ENCODE results near the gene R3HCC1L. TPM values are rescaled to one million over a fixed set of nuclear protein-coding genes. Genes with fewer than 3 reads are reported as not detected.

R3HCC1L gene
- total RNA-seq, 4 donors from 2014 or later, result 15.9 to 20.3 (median 18.6) TPM

- intact Hi-C loops (cut with DNase I), result no loop called here
- Histone ChIP-seq H3K27me3 (no peaks in the 10 kb centered on the region), H3K9me3 (no peaks in the 10 kb centered on the region), H3K27ac (no peak overlapping the region), H3K4me3 (replicated peaks in 1 of 3) (no peak overlapping the region), H3K4me1 (no peaks in the 10 kb centered on the region), H3K36me3 (no peaks in the 10 kb centered on the region)
- no peak for DNase-seq
- TF ChIP-seq CTCF (IDR thresholded peaks at IDR 0.05), result no peak
- no peak for TF ChIP-seq POLR2A (IDR thresholded peaks at IDR 0.05)
- 63 to 66% methylated on average over 6 of the region's 6 CpGs for WGBS, 2 donors
Measured at GRCh38 chr10:98098247-98098646, 36.2 kb upstream of the R3HCC1L start.

GRCh38 chr10:98100476-98100875 is 34.0 kb upstream of the R3HCC1L start:
- Histone ChIP-seq H3K36me3 (no peaks in the 10 kb centered on the region), H3K27ac (no peak overlapping the region), H3K4me1 (no peaks in the 10 kb centered on the region), H3K4me3 (replicated peaks in 1 of 3) (no peak overlapping the region), H3K9me3 (no peaks in the 10 kb centered on the region), H3K27me3 (no peaks in the 10 kb centered on the region)
- TF ChIP-seq POLR2A (IDR thresholded peaks at IDR 0.05) (no peak), CTCF (IDR thresholded peaks at IDR 0.05) (no peak)
- 49 to 54% methylated on average over 3 of the region's 3 CpGs for WGBS, 2 donors
- intact Hi-C loops (cut with DNase I), result no loop called here
- no peak for DNase-seq

GRCh38 chr10:98101366-98101765 is 33.1 kb upstream of the R3HCC1L start:
- H3K36me3 ChIP-seq, result no peaks in the 10 kb centered on the region
- no peak overlapping the region for H3K27ac ChIP-seq
- DNase-seq, result no peak
- TF ChIP-seq CTCF (IDR thresholded peaks at IDR 0.05) (no peak), POLR2A (IDR thresholded peaks at IDR 0.05) (no peak)
- 79 to 87% methylated on average over 2 of the region's 2 CpGs for WGBS, 2 donors
- intact Hi-C loops (cut with DNase I), result no loop called here
- H3K9me3 ChIP-seq, result no peaks in the 10 kb centered on the region
- H3K4me3 ChIP-seq (replicated peaks in 1 of 3), result no peak overlapping the region
- H3K4me1 ChIP-seq, result no peaks in the 10 kb centered on the region
- no peaks in the 10 kb centered on the region for H3K27me3 ChIP-seq

- H3K36me3 ChIP-seq, result no peaks in the 10 kb centered on the region
- 70 to 77% methylated on average over 3 of the region's 3 CpGs for WGBS, 2 donors
- no peak for TF ChIP-seq CTCF (IDR thresholded peaks at IDR 0.05)
- no peak for TF ChIP-seq POLR2A (IDR thresholded peaks at IDR 0.05)
- no peak overlapping the region for H3K27ac ChIP-seq
- intact Hi-C loops (cut with DNase I), result no loop called here
- H3K27me3 ChIP-seq, result no peaks in the 10 kb centered on the region
- no peaks in the 10 kb centered on the region for H3K4me1 ChIP-seq
- H3K4me3 ChIP-seq (replicated peaks in 1 of 3), result no peak overlapping the region
- H3K9me3 ChIP-seq, result no peaks in the 10 kb centered on the region
- no peak for DNase-seq
Measured at GRCh38 chr10:98104125-98104524, 30.3 kb upstream of the R3HCC1L start.

- H3K4me1 ChIP-seq, result no peaks in the 10 kb centered on the region
- no peaks in the 10 kb centered on the region for H3K27me3 ChIP-seq
- no peak overlapping the region for H3K27ac ChIP-seq
- H3K36me3 ChIP-seq, result no peaks in the 10 kb centered on the region
- 80 to 88% methylated on average over 1 of the region's 1 CpG for WGBS, 2 donors
- intact Hi-C loops (cut with DNase I), result no loop called here
- DNase-seq, result no peak
- H3K9me3 ChIP-seq, result no peaks in the 10 kb centered on the region
- TF ChIP-seq POLR2A (IDR thresholded peaks at IDR 0.05) (no peak), CTCF (IDR thresholded peaks at IDR 0.05) (no peak)
- no peak overlapping the region for H3K4me3 ChIP-seq (replicated peaks in 1 of 3)
Measured at GRCh38 chr10:98106531-98106930, 27.9 kb upstream of the R3HCC1L start.

All from thyroid gland (tissue), 4 donors.